Superior temporal gyrus (tissue), 1 donor: ENCODE data around the gene GNG12.
A peak's percentile ranks its signal among the peaks of the same experiment; 100 is the strongest.

ENCODE experiments used
- DNase-seq: peaks from one replicate; pipeline ENCODE4 v3.0.0-alpha.2; 2016; ENCODE audit errors: extremely low spot score

GNG12 gene

GRCh38 chr1:67705735-67706453 lies 127.4 kb downstream of the GNG12 start:
- DNase-seq: no peak

- no peak for DNase-seq
Observed at GRCh38 chr1:67704351-67704750, 128.9 kb downstream of the GNG12 start.

- no peak for DNase-seq
Observed at GRCh38 chr1:67701876-67702275, 131.4 kb downstream of the GNG12 start.

GRCh38 chr1:67700692-67701410 lies 132.4 kb downstream of the GNG12 start:
- no peak for DNase-seq

GRCh38 chr1:67700220-67700619 lies 133.0 kb downstream of the GNG12 start:
- DNase-seq: no peak

GRCh38 chr1:67696708-67697107 lies 136.6 kb downstream of the GNG12 start:
- DNase-seq: no peak

GRCh38 chr1:67695963-67696362 lies 137.3 kb downstream of the GNG12 start:
- no peak for DNase-seq

- DNase-seq: no peak
Observed at GRCh38 chr1:67691712-67692111, 141.6 kb downstream of the GNG12 start.

GRCh38 chr1:67690411-67690810 lies 142.9 kb downstream of the GNG12 start:
- no peak for DNase-seq

GRCh38 chr1:67690018-67690363 lies 143.3 kb downstream of the GNG12 start:
- no peak for DNase-seq

- DNase-seq: no peak
Observed at GRCh38 chr1:67689267-67690017, 143.8 kb downstream of the GNG12 start.

GRCh38 chr1:67688526-67689219 lies 144.6 kb downstream of the GNG12 start:
- no peak for DNase-seq

- no peak for DNase-seq
Observed at GRCh38 chr1:67687649-67688048, 145.6 kb downstream of the GNG12 start.

- no peak for DNase-seq
Observed at GRCh38 chr1:67687198-67687545, 146.1 kb downstream of the GNG12 start.

- peak; percentile 72 for DNase-seq
Observed at GRCh38 chr1:67686267-67687197, 146.7 kb downstream of the GNG12 start.

- DNase-seq: no peak
Observed at GRCh38 chr1:67685558-67686266, 147.6 kb downstream of the GNG12 start.

- DNase-seq: peak; percentile 98
Observed at GRCh38 chr1:67685067-67685557, 148.2 kb downstream of the GNG12 start, which contains the start of gene GADD45A. Gene GADD45A (plus strand): TSS chr1:67685201. CDS start chr1:67685495, 294 bp downstream.

GRCh38 chr1:67684526-67685066 lies 148.7 kb downstream of the GNG12 start:
- DNase-seq: peak; percentile 47

- DNase-seq: peak; percentile 55
Observed at GRCh38 chr1:67683766-67684525, 149.3 kb downstream of the GNG12 start.
